Measurements from ENCODE around the gene DAP.

GRCh38 chr5:10757043-10757442 lies 4.0 kb downstream of the DAP start:
- TF ChIP-seq CTCF (conservative IDR thresholded peaks at IDR 0.05 in 1 of 2, IDR thresholded peaks at IDR 0.05 in 1 of 2; ENCODE audit: low read depth in 1 of 2, low read length in 2 of 2) (no peak), EZH2 (IDR thresholded peaks at IDR 0.05; ENCODE audit: low read length, missing control alignments) (no peak)

Data from fibroblast of lung (primary cell).